Measurements from ENCODE around the gene CASK. TPM values are rescaled to one million over a fixed set of nuclear protein-coding genes. Genes with fewer than 3 reads are reported as not detected.

Gene CASK
- total RNA-seq, 1 experiment from 2014 or later = 33.5 TPM

GRCh38 chrX:41823402-41823801 is 100.0 kb downstream of the CASK start:
- TF ChIP-seq EZH2 (IDR thresholded peaks at IDR 0.05; ENCODE audit: borderline replicate concordance, low read depth, low read length, poor library complexity, severe bottlenecking) = no peak
- TF ChIP-seq CTCF (conservative IDR thresholded peaks at IDR 0.05; ENCODE audit: low read depth, low read length) = no peak
- ChIA-PET POLR2A (ENCODE audit: low non-redundant PET) (no interaction called here), CTCF (no interaction called here)
- no peak for DNase-seq (ENCODE audit: low spot score)
- Histone ChIP-seq H3K4me3 (ENCODE audit: low read depth, low read length, poor library complexity, severe bottlenecking) (no peak overlapping the region), H3K9me3 (ENCODE audit: low read depth, low read length, poor library complexity, severe bottlenecking) (no peaks in the 10 kb centered on the region), H3K27ac (ENCODE audit: low read depth, low read length, poor library complexity, severe bottlenecking) (no peak overlapping the region), H3K4me1 (ENCODE audit: insufficient read depth, low read length, poor library complexity, severe bottlenecking) (no peaks in the 10 kb centered on the region), H3K36me3 (ENCODE audit: insufficient read depth, low read length, poor library complexity, severe bottlenecking) (no peaks in the 10 kb centered on the region), H3K27me3 (replicated peaks; ENCODE audit: insufficient read depth, low read depth, low read length, poor library complexity) (no peaks in the 10 kb centered on the region)
- intact Hi-C loops (cut with micrococcal nuclease; ENCODE audit: unreplicated experiment) = no loop called here
- BruUV-seq (replicated peaks) = no TSS peak

GRCh38 chrX:41822892-41823291 is 100.5 kb downstream of the CASK start:
- Histone ChIP-seq H3K4me3 (ENCODE audit: low read depth, low read length, poor library complexity, severe bottlenecking) (no peak overlapping the region), H3K9me3 (ENCODE audit: low read depth, low read length, poor library complexity, severe bottlenecking) (no peaks in the 10 kb centered on the region), H3K36me3 (ENCODE audit: insufficient read depth, low read length, poor library complexity, severe bottlenecking) (no peaks in the 10 kb centered on the region), H3K27ac (ENCODE audit: low read depth, low read length, poor library complexity, severe bottlenecking) (no peak overlapping the region), H3K27me3 (replicated peaks; ENCODE audit: insufficient read depth, low read depth, low read length, poor library complexity) (no peaks in the 10 kb centered on the region), H3K4me1 (ENCODE audit: insufficient read depth, low read length, poor library complexity, severe bottlenecking) (no peaks in the 10 kb centered on the region)
- ChIA-PET CTCF (no interaction called here), POLR2A (ENCODE audit: low non-redundant PET) (no interaction called here)
- intact Hi-C loops (cut with micrococcal nuclease; ENCODE audit: unreplicated experiment) = no loop called here
- no TSS peak for BruUV-seq (replicated peaks)
- TF ChIP-seq CTCF (conservative IDR thresholded peaks at IDR 0.05; ENCODE audit: low read depth, low read length) (no peak), EZH2 (IDR thresholded peaks at IDR 0.05; ENCODE audit: borderline replicate concordance, low read depth, low read length, poor library complexity, severe bottlenecking) (no peak)
- DNase-seq (ENCODE audit: low spot score) = no peak

- BruUV-seq (replicated peaks) = no TSS peak
- H3K27ac ChIP-seq (ENCODE audit: low read depth, low read length, poor library complexity, severe bottlenecking) = no peak overlapping the region
- ChIA-PET POLR2A (ENCODE audit: low non-redundant PET) (no interaction called here), CTCF (no interaction called here)
- no peaks in the 10 kb centered on the region for H3K27me3 ChIP-seq (replicated peaks; ENCODE audit: insufficient read depth, low read depth, low read length, poor library complexity)
- DNase-seq (ENCODE audit: low spot score) = no peak
- intact Hi-C loops (cut with micrococcal nuclease; ENCODE audit: unreplicated experiment) = no loop called here
- no peak overlapping the region for H3K4me3 ChIP-seq (ENCODE audit: low read depth, low read length, poor library complexity, severe bottlenecking)
- no peaks in the 10 kb centered on the region for H3K36me3 ChIP-seq (ENCODE audit: insufficient read depth, low read length, poor library complexity, severe bottlenecking)
- TF ChIP-seq EZH2 (IDR thresholded peaks at IDR 0.05; ENCODE audit: borderline replicate concordance, low read depth, low read length, poor library complexity, severe bottlenecking) (no peak), CTCF (conservative IDR thresholded peaks at IDR 0.05; ENCODE audit: low read depth, low read length) (no peak)
- no peaks in the 10 kb centered on the region for H3K4me1 ChIP-seq (ENCODE audit: insufficient read depth, low read length, poor library complexity, severe bottlenecking)
- no peaks in the 10 kb centered on the region for H3K9me3 ChIP-seq (ENCODE audit: low read depth, low read length, poor library complexity, severe bottlenecking)
Measured at GRCh38 chrX:41808047-41808446, 115.3 kb downstream of the CASK start.

Data from A673 (cell line).